Tibial nerve (tissue), 4 donors: ENCODE measurements around the gene MET. TPM values are rescaled to one million over a fixed set of nuclear protein-coding genes. Genes with fewer than 3 reads are reported as not detected.
A peak's percentile ranks its signal among the peaks of the same experiment; 100 is the strongest.

Experiments used
- DNase-seq, 2 donors: peaks; one replicate each; pipeline ENCODE4 v3.0.0-alpha.2; 2019; ENCODE audit warnings: low spot score in 2 of 2
- H3K27ac ChIP-seq, 4 donors: fragments of 200-600 bp; sonication (generic) in 3 of 4; one replicate each; pipeline ENCODE4 v1.5.1; 2017 to 2019; ENCODE audit warnings: mild to moderate bottlenecking in 1 of 4
- H3K27me3 ChIP-seq, 2 donors: fragments of 200-600 bp; sonication (generic) in 1 of 2; one replicate each; pipeline versions ENCODE4 v1.5.1 to v1.6.0; 2017 to 2019
- H3K36me3 ChIP-seq, 3 donors: fragments of 200-600 bp; sonication (generic); one replicate each; pipeline ENCODE4 v1.5.1; 2018 to 2019
- H3K4me1 ChIP-seq, 4 donors: fragments of 200-600 bp; sonication (generic) in 3 of 4; one replicate each; pipeline ENCODE4 v1.5.1; 2017 to 2019
- H3K4me3 ChIP-seq, 4 donors: fragments of 200-600 bp; sonication (generic) in 3 of 4; one replicate each; pipeline ENCODE4 v1.5.1; 2017 to 2019; ENCODE audit warnings: mild to moderate bottlenecking in 1 of 4, moderate library complexity in 1 of 4
- H3K9me3 ChIP-seq, 4 donors: fragments of 200-600 bp; sonication (generic) in 3 of 4; one replicate each; pipeline ENCODE4 v1.5.1; 2017 to 2019
- CTCF ChIP-seq, 5 experiments: fragments of 200-600 bp in 3 of 5; fragments of 450-650 bp in 2 of 5; sonication (generic) in 3 of 5; IDR thresholded peaks; one replicate each; pipeline ENCODE4 v1.5.1; 2016 to 2019; ENCODE audit warnings: antibody characterized with exemption in 5 of 5, mild to moderate bottlenecking in 3 of 5, moderate library complexity in 2 of 5
- EP300 ChIP-seq, 2 donors: sonication (generic); formaldehyde crosslinking; IDR thresholded peaks; one replicate each; pipeline ENCODE4 v1.6.1; 2017; ENCODE audit warnings: antibody characterized with exemption in 2 of 2, mild to moderate bottlenecking in 1 of 2
- POLR2A ChIP-seq, 2 donors: fragments of 450-650 bp; IDR thresholded peaks; one replicate each; pipeline ENCODE4 v1.6.1; 2017; ENCODE audit warnings: antibody characterized with exemption in 2 of 2, mild to moderate bottlenecking in 2 of 2, moderate library complexity in 2 of 2
- WGBS, 2 donors: methylation state at CpG; one replicate each; pipeline ENCODE4 v1.1.5; 2018; 5-methylcytosine and 5-hydroxymethylcytosine counted together
- total RNA-seq, 4 donors: library from RNA; depleted of rRNA; stranded (reverse); fragments of >200 nt; gene quantifications; one replicate each; pipeline ENCODE4 v1.1.0, GENCODE V29; 2016

Gene MET
- total RNA-seq, 4 donors from 2014 or later, result 22.6 to 49.8 (median 37.1) TPM

- peak overlapping the region in 2 of 4 donors; percentile 76 to 88 for H3K27ac ChIP-seq
- 61 to 65% methylated on average over 1 of the region's 1 CpG for WGBS, 2 donors
- no peak overlapping the region for H3K4me3 ChIP-seq
- no peak for TF ChIP-seq EP300 (IDR thresholded peaks at IDR 0.05)
- TF ChIP-seq CTCF (IDR thresholded peaks at IDR 0.05), result no peak
- no peak for TF ChIP-seq POLR2A (IDR thresholded peaks at IDR 0.05)
- no peak for DNase-seq
- H3K36me3 ChIP-seq, result peaks cover 0 to 6% (median 0%) of the 10 kb centered on the region in 3 donors
- H3K9me3 ChIP-seq, result no peaks in the 10 kb centered on the region
- H3K27me3 ChIP-seq, result no peaks in the 10 kb centered on the region
- peaks cover 0 to 48% (median 10%) of the 10 kb centered on the region in 4 donors for H3K4me1 ChIP-seq
These were observed 25.2 kb downstream of the MET start for GRCh38 chr7:116697152-116697551.

- TF ChIP-seq POLR2A (IDR thresholded peaks at IDR 0.05) (no peak), CTCF (IDR thresholded peaks at IDR 0.05) (no peak), EP300 (IDR thresholded peaks at IDR 0.05) (no peak)
- 79 to 94% methylated on average over 1 of the region's 1 CpG for WGBS, 2 donors
- peak overlapping the region; percentile 50 to 88 (median 65) for H3K27ac ChIP-seq
These were observed 25.8 kb downstream of the MET start for GRCh38 chr7:116697761-116698160.

GRCh38 chr7:116698396-116698795 lies 26.4 kb downstream of the MET start:
- H3K9me3 ChIP-seq, result no peaks in the 10 kb centered on the region
- H3K27ac ChIP-seq, result peak overlapping the region; percentile 50 to 88 (median 65)
- no peaks in the 10 kb centered on the region for H3K27me3 ChIP-seq
- TF ChIP-seq CTCF (IDR thresholded peaks at IDR 0.05), result no peak
- TF ChIP-seq EP300 (IDR thresholded peaks at IDR 0.05), result no peak
- TF ChIP-seq POLR2A (IDR thresholded peaks at IDR 0.05), result no peak
- no peak overlapping the region for H3K4me3 ChIP-seq
- peaks cover 0 to 46% (median 10%) of the 10 kb centered on the region in 4 donors for H3K4me1 ChIP-seq
- no peak for DNase-seq
- peaks cover 0 to 6% (median 0%) of the 10 kb centered on the region in 3 donors for H3K36me3 ChIP-seq
- 33 to 41% methylated on average over 2 of the region's 2 CpGs for WGBS, 2 donors

More at GRCh38 chr7:116697761-116698160, 25.8 kb downstream of the MET start:
- no peaks in the 10 kb centered on the region for H3K27me3 ChIP-seq
- peaks cover 0 to 6% (median 0%) of the 10 kb centered on the region in 3 donors for H3K36me3 ChIP-seq
- no peaks in the 10 kb centered on the region for H3K9me3 ChIP-seq
- no peak for DNase-seq
- H3K4me1 ChIP-seq, result peaks cover 0 to 50% (median 10%) of the 10 kb centered on the region in 4 donors
- H3K4me3 ChIP-seq, result no peak overlapping the region

GRCh38 chr7:116698930-116699721 lies 27.1 kb downstream of the MET start:
- DNase-seq, result no peak
- peaks cover 0 to 43% (median 10%) of the 10 kb centered on the region in 4 donors for H3K4me1 ChIP-seq
- H3K27ac ChIP-seq, result peak overlapping the region; percentile 50 to 88 (median 65)
- 72 to 73% methylated on average over 12 of the region's 12 CpGs for WGBS, 2 donors
- peaks cover 0 to 6% (median 0%) of the 10 kb centered on the region in 3 donors for H3K36me3 ChIP-seq
- no peaks in the 10 kb centered on the region for H3K9me3 ChIP-seq
- no peak for TF ChIP-seq POLR2A (IDR thresholded peaks at IDR 0.05)
- no peak for TF ChIP-seq EP300 (IDR thresholded peaks at IDR 0.05)
- no peak for TF ChIP-seq CTCF (IDR thresholded peaks at IDR 0.05)
- H3K27me3 ChIP-seq, result no peaks in the 10 kb centered on the region
- no peak overlapping the region for H3K4me3 ChIP-seq

- no peaks in the 10 kb centered on the region for H3K9me3 ChIP-seq
- peak overlapping the region in 3 of 4 donors; percentile 7 to 88 (median 76) for H3K27ac ChIP-seq
- H3K4me1 ChIP-seq, result peaks cover 0 to 49% (median 10%) of the 10 kb centered on the region in 4 donors
- no peak for TF ChIP-seq EP300 (IDR thresholded peaks at IDR 0.05)
- no peak for TF ChIP-seq POLR2A (IDR thresholded peaks at IDR 0.05)
- TF ChIP-seq CTCF (IDR thresholded peaks at IDR 0.05), result no peak
- H3K27me3 ChIP-seq, result no peaks in the 10 kb centered on the region
- no peak for DNase-seq
- H3K36me3 ChIP-seq, result peaks cover 0 to 4% (median 0%) of the 10 kb centered on the region in 3 donors
- 57 to 66% methylated on average over 6 of the region's 6 CpGs for WGBS, 2 donors
- H3K4me3 ChIP-seq, result no peak overlapping the region
These were observed 27.7 kb downstream of the MET start for GRCh38 chr7:116699722-116700120.
